Measurements from ENCODE around the gene NANOS2. TPM values are rescaled to one million over a fixed set of nuclear protein-coding genes. Genes with fewer than 3 reads are reported as not detected.

NANOS2 gene
- total RNA-seq, 1 donor from 2014 or later: not detected

DNA sequence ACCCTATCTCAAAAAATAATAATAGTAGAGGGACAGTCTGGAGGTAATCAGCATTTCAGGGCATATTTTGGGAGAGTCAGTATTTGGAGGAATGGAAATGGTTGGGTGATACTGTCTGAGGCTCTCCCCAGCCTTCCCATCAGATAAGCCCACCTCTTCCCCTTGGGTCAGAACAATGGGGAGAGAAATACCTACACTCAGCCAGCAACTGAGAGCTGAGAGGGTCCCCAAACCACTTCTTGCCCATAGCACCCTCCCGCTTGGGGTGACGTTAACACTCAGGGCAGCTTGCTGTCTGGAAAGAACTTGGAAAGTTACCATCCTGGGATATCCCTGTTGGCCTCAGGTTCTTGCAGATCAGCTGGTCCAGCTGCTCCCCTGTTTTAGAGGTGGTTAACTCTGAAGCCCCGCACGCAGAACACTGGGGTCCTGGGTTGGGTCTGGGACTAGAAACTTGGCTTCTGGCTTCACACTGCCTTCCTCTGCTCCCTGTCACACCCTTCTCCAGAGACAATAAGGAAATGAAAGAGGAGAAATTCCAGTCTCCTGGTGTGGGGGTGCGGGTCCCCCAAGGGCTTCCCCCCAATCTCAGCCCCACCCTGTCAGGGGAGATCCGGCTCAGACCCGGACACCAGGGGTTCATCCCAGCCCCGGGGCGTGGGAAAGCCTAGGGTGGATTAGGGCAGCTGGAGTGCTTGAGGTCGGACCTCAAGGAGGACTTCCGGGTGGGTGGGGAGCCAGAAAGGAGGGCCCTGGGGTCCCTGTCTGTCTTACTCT, 48.0 kb downstream of the NANOS2 start:
- DNase-seq (ENCODE audit: low spot score in 2 of 2): no peak
- intact Hi-C loops (cut with DNase I): no loop called here
- Histone ChIP-seq H3K4me3 (no peak overlapping the region), H3K4me1 (peaks cover 4 to 13% of the 10 kb centered on the region in 2 donors), H3K9me3 (no peaks in the 10 kb centered on the region), H3K27me3 (peaks cover 9% of the 10 kb centered on the region), H3K36me3 (no peaks in the 10 kb centered on the region), H3K27ac (no peak overlapping the region)
- TF ChIP-seq, protein P1, sequence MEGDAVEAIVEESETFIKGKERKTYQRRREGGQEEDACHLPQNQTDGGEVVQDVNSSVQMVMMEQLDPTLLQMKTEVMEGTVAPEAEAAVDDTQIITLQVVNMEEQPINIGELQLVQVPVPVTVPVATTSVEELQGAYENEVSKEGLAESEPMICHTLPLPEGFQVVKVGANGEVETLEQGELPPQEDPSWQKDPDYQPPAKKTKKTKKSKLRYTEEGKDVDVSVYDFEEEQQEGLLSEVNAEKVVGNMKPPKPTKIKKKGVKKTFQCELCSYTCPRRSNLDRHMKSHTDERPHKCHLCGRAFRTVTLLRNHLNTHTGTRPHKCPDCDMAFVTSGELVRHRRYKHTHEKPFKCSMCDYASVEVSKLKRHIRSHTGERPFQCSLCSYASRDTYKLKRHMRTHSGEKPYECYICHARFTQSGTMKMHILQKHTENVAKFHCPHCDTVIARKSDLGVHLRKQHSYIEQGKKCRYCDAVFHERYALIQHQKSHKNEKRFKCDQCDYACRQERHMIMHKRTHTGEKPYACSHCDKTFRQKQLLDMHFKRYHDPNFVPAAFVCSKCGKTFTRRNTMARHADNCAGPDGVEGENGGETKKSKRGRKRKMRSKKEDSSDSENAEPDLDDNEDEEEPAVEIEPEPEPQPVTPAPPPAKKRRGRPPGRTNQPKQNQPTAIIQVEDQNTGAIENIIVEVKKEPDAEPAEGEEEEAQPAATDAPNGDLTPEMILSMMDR (IDR thresholded peaks at IDR 0.05): no peak

- peaks cover 9% of the 10 kb centered on the region for H3K27me3 ChIP-seq
- no peak overlapping the region for H3K27ac ChIP-seq
- no peak for DNase-seq (ENCODE audit: low spot score in 2 of 2)
- no peak overlapping the region for H3K4me3 ChIP-seq
- TF ChIP-seq, protein P1 (IDR thresholded peaks at IDR 0.05): no peak
- H3K9me3 ChIP-seq: no peaks in the 10 kb centered on the region
- H3K4me1 ChIP-seq: peaks cover 4 to 15% of the 10 kb centered on the region in 2 donors
- no peaks in the 10 kb centered on the region for H3K36me3 ChIP-seq
- intact Hi-C loops (cut with DNase I): no loop called here
Observed at GRCh38 chr19:45865269-45865948, 49.2 kb downstream of the NANOS2 start.

DNA sequence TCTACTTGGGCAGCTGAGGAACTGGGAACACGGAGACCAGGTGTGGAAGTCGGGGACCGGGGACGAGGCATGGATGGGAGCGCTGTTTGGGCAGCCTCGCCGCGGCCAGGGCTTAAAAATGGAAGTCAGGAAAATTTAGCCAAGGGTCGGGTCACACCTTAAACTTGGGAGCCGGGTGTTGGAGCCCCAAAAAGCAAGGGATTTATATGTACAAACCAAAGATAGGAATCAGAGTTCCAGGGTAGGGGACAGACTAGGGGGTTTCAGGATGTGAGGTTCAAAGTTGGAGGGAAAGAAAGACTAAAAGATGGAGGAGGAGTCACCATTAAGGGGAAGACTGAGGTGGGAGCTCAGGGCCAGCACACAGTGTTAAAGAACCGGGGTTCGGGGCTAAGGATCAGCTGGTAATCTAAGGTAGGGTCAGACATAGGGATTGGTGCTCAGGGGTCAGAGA, 49.9 kb downstream of the NANOS2 start:
- peak overlapping the region; percentile 73 to 88 for H3K4me3 ChIP-seq
- no peak overlapping the region for H3K27ac ChIP-seq
- peaks cover 9% of the 10 kb centered on the region for H3K27me3 ChIP-seq
- H3K36me3 ChIP-seq: peaks cover 0 to 3% of the 10 kb centered on the region in 2 donors
- TF ChIP-seq, protein P1 (IDR thresholded peaks at IDR 0.05): no peak
- intact Hi-C loops (cut with DNase I): no loop called here
- H3K4me1 ChIP-seq: peaks cover 4 to 15% of the 10 kb centered on the region in 2 donors
- H3K9me3 ChIP-seq: no peaks in the 10 kb centered on the region
- DNase-seq (ENCODE audit: low spot score in 2 of 2): no peak

DNA sequence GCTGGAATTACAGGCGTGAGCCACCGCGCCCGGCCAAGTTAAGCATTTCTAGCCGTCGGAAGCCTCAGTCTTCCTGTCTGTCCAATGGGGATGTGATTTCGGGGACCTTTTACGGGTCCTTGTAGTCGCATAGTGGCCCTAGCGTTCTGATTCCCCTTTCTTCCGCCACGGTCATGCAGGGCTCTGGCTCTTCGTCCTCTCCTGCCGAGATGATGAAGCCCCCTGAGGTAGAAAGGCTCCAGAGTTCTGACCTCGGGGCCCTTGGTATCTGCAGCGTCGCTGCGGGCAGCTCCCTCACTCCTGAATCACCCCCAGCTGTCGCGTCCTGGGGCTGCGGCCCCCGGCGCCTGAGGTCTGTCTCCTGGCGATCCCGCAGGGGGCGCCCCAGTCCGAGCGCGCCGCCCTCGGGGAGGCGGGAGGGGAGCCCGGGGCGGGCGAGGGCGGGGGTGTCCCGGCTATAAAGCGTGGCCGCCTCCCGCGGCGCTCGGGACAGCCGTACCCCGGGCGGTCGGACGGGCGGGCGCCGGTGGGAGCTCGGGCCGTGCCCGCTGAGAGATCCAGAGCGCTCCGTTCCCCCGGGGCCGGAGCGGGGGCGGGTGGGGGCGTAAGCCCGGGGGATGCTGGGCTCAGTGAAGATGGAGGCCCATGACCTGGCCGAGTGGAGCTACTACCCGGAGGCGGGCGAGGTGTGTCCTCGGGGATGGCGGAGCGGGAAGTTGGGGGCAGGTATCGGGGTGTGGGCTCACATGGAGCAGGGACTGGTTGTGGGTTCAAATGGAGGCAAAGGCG, 50.5 kb downstream of the NANOS2 start, which contains the start of gene FOXA3:
Gene FOXA3, plus strand, starts transcription at position 487 of the 789 bp plus-strand sequence. Its CDS starts 131 bp downstream, at position 618.
- intact Hi-C loops (cut with DNase I): loop anchor here (1.0 to 2.0 kb wide), 7 partner anchors 22 to 133 kb away; partner anchors contain the start of genes CCDC61, FBXO46, IRF2BP1 and MYPOP
- H3K27ac ChIP-seq: no peak within 1 kb of the TSS
- TF ChIP-seq, protein P1 (IDR thresholded peaks at IDR 0.05): peak; percentile 38 to 59 (median 39)
- H3K4me3 ChIP-seq: peak within 1 kb of the TSS; percentile 73 to 88
- H3K4me1 ChIP-seq: peaks cover 4 to 15% of the 10 kb centered on the region in 2 donors
- peaks cover 9% of the 10 kb centered on the region for H3K27me3 ChIP-seq
- DNase-seq (ENCODE audit: low spot score in 2 of 2): peak in 1 of 2 donors; percentile 72
- peaks cover 6 to 8% of the 10 kb centered on the region in 2 donors for H3K36me3 ChIP-seq
- H3K9me3 ChIP-seq: no peaks in the 10 kb centered on the region

- H3K27me3 ChIP-seq: peaks cover 9% of the 10 kb centered on the region
- TF ChIP-seq, protein P1 (IDR thresholded peaks at IDR 0.05): no peak
- no peaks in the 10 kb centered on the region for H3K9me3 ChIP-seq
- peaks cover 6 to 8% of the 10 kb centered on the region in 2 donors for H3K36me3 ChIP-seq
- DNase-seq (ENCODE audit: low spot score in 2 of 2): no peak
- H3K4me1 ChIP-seq: peaks cover 4 to 15% of the 10 kb centered on the region in 2 donors
- H3K4me3 ChIP-seq: peak overlapping the region; percentile 73 to 88
- no peak overlapping the region for H3K27ac ChIP-seq
- intact Hi-C loops (cut with DNase I): loop anchor here (1.0 to 2.0 kb wide), 7 partner anchors 23 to 133 kb away; partner anchors contain the start of genes CCDC61, FBXO46, IRF2BP1 and MYPOP
Observed at GRCh38 chr19:45863335-45863839, 51.2 kb downstream of the NANOS2 start.

All from ascending aorta (tissue), 2 donors.